GM21528 (cell line): ENCODE data around the gene FAM219B.

Experiments
- ATAC-seq: cut with Tn5 transposase; IDR thresholded peaks from one replicate; pipeline ENCODE4 v1.9.1; 2021; ENCODE audit warnings: mild to moderate bottlenecking, moderate library complexity; ENCODE audit not compliant: unreplicated experiment, low FRiP score

FAM219B gene

DNA sequence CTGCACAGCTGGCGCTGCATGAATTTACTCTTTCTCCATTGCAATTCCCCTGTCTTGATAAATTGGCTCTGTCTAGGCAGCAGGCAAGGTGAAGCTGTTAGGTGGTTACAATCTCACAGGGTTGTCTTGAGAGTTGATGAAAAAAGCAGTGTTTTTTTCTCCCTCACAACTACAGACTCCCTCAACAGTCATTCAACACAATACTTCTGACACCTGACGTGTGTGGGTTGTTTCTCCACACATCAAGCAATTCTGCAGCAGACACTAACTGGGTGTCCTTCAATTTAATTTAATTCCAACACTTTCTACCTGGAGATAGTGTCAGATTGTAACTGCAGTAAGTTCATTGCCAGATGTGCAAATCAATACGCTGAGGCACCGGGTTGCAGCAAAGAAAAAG is 28.4 kb downstream of the FAM219B start:
- ATAC-seq, result no peak

GRCh38 chr15:74873756-74874424 is 32.8 kb downstream of the FAM219B start:
- ATAC-seq, result no peak

DNA sequence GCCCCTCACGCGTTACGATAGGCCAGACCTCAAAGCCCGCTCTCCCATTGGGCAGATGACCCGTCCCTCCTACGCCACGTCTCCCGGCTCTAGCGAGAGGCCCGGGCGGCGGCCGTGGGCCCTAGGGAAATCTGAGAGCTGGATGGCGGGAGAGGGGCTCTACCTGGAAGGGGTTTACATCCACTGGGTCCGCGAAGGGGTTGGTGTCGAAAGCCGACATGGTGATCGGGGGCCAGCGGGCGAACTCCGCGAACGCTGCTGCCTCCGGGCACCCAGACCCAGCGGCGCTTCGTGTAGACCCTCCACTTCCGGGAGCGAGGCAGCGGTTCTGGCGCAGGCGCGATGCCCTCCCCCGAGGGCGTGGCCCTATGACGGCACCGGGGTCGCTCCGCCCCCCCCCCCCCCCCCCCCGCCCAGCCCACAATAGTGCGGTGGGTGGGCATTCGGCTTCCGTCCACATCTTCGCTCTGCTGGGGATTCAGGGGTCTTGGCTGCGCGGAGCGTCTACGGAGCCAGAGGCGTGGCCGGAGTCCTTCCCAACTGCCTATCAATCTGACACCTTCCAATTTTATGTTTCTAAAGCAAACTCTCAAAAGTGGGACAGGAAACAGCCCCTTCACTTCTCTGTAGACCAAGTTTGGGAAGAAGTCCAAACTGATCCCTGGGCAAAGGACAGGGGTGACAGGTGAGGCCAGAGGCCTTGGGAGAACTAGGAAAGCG is 33.5 kb downstream of the FAM219B start, which contains the start of gene SCAMP2:
Gene SCAMP2, minus strand, starts transcription at position 330 of the 720 bp plus-strand sequence. Its CDS starts 110 bp downstream, at position 220.
- ATAC-seq, result peak; percentile 79

- no peak for ATAC-seq
Measured at GRCh38 chr15:74872702-74873035, 34.0 kb downstream of the FAM219B start.

DNA sequence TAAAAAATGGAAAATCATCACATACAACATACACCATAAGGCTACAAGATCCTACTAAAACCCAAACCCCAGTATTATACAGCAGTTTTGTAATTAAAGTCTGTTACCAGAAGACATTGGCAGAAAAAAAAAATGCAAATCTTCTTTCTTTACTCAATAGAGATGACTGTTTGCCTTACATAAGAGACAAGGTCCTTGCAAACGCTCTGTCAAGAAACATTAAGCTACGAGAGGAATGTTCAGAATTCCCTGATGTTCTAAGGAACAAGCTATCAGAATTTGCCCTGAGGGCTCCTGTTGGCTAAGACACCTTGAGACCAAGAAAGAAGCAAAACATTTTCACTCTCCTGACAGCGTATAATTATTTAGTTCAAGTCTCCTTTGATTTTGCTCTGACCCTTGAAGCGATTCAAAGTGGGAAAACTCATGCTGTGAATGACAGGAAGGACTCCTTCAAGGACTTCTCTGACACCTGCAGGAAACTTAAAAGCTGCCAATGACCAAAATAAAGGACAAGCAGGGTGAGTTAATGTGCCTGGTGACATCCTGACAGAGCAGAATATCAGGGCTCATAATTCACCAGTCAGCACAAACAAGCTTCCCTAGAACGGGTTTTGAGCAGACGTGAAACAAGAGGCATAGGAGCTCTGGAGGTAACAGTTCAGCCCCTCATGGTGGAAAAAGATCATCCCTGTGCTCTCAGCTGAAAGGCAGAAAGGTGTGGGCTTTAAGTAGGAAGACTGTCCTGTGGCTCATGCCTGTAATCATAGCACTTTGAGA is 36.0 kb downstream of the FAM219B start:
- ATAC-seq, result no peak

DNA sequence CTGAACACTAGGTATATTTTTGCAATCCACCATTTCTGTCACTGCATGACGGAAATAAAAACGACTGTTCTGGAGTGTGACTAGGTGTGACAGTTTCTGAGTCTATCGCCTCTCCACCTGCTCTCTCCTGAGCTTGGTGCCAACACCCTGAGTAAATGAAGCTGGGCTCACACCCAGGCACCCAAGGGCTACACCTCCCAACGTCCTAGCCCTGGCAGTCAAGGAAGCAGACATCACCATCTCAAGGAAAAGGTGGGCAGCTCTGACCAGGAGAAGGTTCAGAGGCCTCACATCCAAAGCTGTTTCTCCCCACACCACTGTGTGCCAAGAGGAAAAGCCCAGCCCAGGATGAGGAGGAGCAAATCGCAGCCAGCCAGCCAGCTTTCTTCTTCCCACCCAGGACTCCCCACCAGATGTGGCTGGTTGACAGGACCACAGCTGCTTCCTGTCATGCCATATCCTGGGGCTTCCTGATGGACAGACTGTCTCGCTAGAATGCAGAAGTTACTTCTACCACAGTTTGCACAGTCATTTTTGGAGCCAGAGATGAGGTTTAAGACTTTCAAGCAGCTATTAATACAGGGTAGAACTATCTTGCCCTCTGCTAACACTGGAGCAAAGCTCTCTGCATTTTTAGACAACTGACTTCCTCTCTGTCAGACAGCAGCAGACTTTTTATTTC is 36.8 kb downstream of the FAM219B start:
- ATAC-seq, result peak; percentile 53

- no peak for ATAC-seq
Measured at GRCh38 chr15:74869372-74869725, 37.3 kb downstream of the FAM219B start.

DNA sequence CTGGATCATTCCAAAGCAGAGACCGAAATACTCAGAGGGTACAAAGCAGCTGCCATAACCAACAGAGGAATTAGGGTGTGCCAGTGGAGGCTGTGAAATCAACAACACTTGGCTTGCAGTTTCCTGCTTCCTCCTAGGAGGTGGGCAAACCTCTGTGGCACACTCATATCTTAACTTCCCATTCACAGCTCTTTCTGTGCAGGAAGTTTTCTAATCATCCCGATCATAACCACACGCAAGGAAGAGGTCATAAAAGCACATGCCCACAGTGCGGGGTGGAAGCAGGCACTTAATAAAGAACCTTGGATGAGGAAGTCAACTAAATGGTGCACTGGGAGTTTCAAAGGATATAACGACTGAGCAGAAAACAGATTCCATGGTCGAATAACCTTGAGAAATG is 38.6 kb downstream of the FAM219B start:
- ATAC-seq, result no peak

GRCh38 chr15:74867466-74868038 is 39.1 kb downstream of the FAM219B start:
- ATAC-seq, result no peak

DNA sequence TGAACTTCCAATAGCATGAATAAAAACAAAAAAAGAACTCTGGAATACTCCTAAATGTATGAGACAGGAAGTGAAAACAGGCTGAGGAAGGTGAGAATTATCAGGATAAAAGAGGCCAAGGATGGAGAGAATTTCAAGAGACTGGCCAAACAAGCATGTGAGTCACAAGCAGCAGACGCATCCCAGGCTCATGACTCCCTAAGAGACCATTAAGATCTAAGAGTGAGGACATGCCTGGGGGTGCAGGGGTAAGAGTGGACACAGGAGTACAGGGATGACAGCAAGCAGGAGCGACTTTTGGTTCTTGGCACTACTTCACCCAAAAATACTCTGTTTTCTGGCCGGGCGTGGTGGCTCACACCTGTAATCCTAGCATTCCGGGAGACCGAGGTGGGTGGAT is 40.6 kb downstream of the FAM219B start:
- no peak for ATAC-seq

DNA sequence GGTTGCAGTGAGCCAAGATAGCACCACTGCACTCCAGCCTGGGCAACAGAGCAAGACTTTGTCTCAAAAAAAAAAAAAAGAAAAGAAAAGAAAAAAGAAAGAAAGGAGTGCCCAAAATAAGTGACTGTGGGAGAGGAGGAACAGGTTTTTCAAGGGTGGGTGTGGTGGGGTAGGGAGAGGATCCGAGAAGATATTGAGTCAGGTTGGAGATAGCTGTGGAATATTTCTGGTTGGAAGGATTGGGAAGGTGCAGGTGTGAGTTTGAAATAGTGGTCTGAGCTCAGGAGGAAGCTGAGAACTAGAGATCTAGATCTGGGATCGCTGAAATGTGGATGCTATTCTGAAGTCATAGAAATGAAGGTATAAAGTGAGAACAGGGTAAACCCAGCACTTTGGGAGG is 41.3 kb downstream of the FAM219B start:
- no peak for ATAC-seq

DNA sequence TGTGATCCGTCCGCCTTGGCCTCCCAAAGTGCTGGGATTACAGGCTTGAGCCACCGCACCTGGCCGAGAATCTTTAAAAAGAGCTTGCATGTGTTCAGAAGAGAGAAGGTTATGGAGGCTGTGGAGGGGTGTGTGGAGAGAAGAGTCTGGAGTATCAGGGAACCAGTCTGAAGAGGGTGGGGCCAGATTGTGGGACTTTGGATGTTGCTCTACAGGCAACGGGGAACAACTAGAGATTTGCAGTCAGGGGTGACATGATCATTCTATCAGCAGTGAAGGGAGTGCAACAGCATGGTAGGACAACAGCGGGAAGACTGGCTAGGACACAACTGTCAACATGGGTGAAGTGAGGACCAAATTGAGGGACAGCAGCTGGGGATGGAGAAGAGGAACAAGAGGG is 42.4 kb downstream of the FAM219B start:
- no peak for ATAC-seq

DNA sequence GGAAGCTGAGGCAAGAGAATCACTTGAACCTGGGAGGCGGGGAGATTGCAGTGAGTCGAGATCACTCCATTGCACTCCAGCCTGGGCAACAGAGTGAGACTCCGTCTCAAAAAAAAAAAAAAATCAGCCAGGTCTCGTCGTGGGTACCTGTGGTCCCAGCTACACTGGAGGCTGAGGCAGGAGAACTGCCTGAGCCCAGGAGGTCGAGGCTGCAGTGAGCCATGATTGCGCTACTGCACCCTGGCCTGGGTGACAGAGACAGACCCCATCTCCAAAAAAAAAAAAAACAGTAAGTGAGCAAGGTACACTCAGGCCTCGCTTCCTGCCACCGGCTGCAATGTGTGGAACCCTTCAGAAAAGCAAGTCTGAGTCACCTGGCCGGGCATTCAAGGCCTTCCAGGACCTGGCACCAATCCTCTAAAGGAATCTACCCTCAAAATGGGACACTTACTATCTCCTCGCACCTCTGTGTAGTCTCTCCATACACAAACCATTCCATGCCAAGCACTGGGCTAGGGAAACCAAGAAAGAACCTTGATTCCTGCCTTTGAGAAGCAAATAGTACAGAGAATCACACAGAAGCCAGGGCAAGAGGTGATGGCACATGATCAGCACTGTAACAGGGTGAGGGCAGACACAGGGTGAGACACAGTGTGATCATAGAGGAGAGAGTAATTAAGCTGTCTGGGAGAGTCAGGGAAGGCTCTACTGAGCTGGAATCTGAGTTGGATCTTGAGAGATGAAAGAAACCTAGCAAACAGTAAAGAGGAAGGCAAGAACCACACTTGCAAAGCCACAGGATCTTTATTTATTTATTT is 43.2 kb downstream of the FAM219B start:
- ATAC-seq, result no peak

- no peak for ATAC-seq
Measured at GRCh38 chr15:74858369-74858740, 48.3 kb downstream of the FAM219B start.

DNA sequence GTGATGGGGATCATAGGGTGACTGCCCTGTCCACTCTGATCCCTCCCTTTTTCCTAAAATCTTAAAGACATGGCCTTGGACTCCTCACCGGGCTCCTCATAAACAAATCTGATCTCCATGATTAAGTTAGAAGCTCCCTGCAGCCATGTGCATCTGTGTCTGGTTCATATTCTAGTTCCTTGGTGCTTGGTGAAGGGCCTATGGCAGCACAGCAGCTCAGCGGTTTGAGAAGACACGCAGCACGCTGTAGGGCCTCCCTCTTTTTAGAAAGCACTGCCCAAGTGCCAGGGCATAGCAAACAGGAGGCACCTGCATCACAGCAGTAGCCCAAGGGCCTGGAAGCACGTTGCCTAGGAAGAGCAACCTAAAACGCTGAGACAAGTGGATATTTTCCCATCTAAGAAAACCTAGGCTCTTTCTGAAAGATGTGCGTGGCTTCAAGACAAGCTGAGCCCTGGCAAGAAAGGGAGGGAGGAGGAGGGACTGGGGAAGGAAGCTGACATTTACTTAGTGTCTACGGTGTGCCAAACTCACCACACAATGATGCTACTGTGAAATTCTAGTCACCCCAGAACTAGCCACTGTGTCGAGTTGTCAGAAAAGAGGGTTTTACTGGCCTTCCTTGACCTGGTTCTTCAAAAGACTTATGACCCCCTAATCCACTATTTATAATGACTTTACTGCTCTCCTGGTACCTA is 48.8 kb downstream of the FAM219B start:
- no peak for ATAC-seq

- no peak for ATAC-seq
Measured at GRCh38 chr15:74857082-74857655, 49.5 kb downstream of the FAM219B start.

- ATAC-seq, result no peak
Measured at GRCh38 chr15:74856537-74856936, 50.1 kb downstream of the FAM219B start.

DNA sequence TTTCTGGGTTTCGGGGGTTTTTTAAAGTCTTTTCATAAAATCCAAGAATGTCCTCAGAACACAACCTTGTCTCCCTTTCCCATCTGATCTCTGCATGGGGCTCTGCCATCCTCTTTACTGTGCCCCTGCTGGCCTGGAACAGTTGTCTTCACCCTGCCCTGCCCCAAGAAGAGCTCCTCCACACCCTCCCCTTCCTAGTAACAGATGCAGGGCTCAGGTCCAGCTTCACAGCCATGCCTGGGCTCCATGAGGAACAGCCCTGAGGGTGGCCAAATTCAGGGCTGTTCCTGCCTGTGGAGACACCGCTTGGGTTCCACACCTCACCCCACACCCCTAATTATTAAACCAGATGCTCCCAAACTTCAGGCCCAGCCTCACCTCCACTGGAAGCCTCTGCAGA is 50.8 kb downstream of the FAM219B start:
- ATAC-seq, result no peak

DNA sequence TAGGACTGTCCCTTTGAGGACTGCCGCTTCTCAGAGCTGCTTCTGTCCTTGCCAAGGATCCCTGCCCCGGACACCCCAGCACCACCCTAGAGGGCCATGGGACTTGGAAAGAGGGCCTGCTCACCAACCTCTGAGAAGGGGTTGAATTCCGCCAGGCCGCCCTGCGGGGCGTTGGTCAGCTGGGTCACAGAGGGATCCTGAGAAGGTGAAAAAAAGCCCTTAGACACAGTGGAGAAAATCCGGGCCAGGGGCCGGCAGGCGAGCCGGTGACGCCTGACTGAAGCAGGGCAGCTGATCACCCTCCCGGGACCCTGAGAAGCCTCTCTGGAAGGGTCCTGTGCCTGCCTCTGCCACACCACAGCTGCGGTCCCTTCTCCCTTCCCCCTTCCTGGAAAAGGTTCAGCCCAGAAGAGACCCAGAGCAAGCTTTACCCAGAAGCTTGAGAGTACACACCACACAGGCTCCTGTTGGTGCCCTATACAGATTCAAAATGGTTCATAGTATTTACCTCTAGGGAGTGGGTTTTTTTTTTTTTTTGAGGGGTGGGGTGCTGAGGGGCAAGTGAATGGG is 52.1 kb downstream of the FAM219B start:
- ATAC-seq, result no peak
